HUDEP-2 (cell line): ENCODE measurements around the gene FXYD6.
A peak's percentile ranks its signal among the peaks of the same experiment; 100 is the strongest.

ENCODE experiments used
- DNase-seq, 76 experiments: peaks; one replicate each; lab custom pipeline; 2025; ENCODE audit not compliant: unreplicated experiment in 76 of 76; lab: John Stamatoyannopoulos, UW

The FXYD6 gene

GRCh38 chr11:117852309-117852708, 24.1 kb downstream of the FXYD6 start:
- DNase-seq: no peak

GRCh38 chr11:117851852-117852251, 24.6 kb downstream of the FXYD6 start:
- no peak for DNase-seq

GRCh38 chr11:117851106-117851505, 25.4 kb downstream of the FXYD6 start:
- DNase-seq: no peak

- DNase-seq: no peak
Measured at GRCh38 chr11:117849781-117850414, 26.6 kb downstream of the FXYD6 start.

- DNase-seq: peak in 46 of 76 experiments; percentile 1 to 69 (median 30)
Measured at GRCh38 chr11:117843666-117844484, 32.6 kb downstream of the FXYD6 start.

- DNase-seq: no peak
Measured at GRCh38 chr11:117842131-117842941, 34.1 kb downstream of the FXYD6 start.

GRCh38 chr11:117841551-117842031, 34.9 kb downstream of the FXYD6 start:
- no peak for DNase-seq

GRCh38 chr11:117840881-117841550, 35.4 kb downstream of the FXYD6 start:
- DNase-seq: no peak

- no peak for DNase-seq
Measured at GRCh38 chr11:117839936-117840813, 36.3 kb downstream of the FXYD6 start.

GRCh38 chr11:117839380-117839881, 37.0 kb downstream of the FXYD6 start:
- DNase-seq: no peak

- DNase-seq: no peak
Measured at GRCh38 chr11:117838901-117839300, 37.6 kb downstream of the FXYD6 start.

- no peak for DNase-seq
Measured at GRCh38 chr11:117837791-117838190, 38.7 kb downstream of the FXYD6 start.

GRCh38 chr11:117837070-117837776, 39.2 kb downstream of the FXYD6 start:
- DNase-seq: no peak

- no peak for DNase-seq
Measured at GRCh38 chr11:117836077-117836960, 40.1 kb downstream of the FXYD6 start.

GRCh38 chr11:117835576-117835975, 40.9 kb downstream of the FXYD6 start:
- DNase-seq: no peak

- DNase-seq: no peak
Measured at GRCh38 chr11:117834838-117835443, 41.5 kb downstream of the FXYD6 start.

GRCh38 chr11:117834068-117834810, 42.2 kb downstream of the FXYD6 start:
- DNase-seq: no peak
